DMS114 treated with DMSO at 0.1 percent for 48 hours (cell line): Measurements from ENCODE around the gene CCDC177.

Source experiments
- DNase-seq: peaks from one replicate; lab custom pipeline; 2025; ENCODE audit not compliant: unreplicated experiment; lab: John Stamatoyannopoulos, UW

Gene CCDC177

DNA sequence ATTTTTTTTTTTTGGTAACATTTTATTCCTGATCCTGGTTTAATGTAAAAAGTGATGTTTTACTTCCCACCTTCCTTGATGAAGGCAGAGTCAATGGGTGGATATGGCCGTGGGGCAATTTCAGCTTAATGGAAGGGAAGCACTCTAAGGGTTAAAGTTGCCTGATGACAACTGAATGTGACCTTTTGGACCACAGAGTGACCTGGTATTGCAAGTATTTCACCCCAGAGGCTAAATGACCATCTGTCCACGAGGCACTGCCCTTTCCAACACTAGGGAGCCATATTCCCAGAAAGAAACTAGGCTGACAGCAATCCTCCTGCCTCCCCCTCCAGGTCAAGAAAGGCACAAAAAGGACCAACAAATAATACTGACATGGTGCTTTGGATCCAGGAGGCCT lies 4.8 kb downstream of the CCDC177 start:
- no peak for DNase-seq

DNA sequence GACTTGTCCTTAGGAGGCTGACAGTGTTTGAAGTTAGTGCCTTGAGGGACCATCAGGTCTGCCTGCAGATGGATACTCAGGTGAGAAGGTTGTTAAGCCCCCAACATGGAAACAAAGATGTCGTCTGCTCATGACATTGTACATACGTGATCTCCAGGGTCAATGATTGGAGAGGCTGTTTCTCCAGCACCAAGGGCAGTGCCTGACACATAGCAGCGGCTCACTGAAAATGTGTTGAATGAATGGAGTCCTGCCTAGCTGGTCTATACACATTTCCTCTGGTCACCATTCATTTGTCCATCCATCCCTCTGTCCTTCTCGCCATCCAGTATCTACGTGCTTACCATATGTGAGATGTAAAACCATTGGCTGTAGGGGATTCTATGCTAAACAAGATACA lies 7.1 kb downstream of the CCDC177 start:
- DNase-seq, result no peak

DNA sequence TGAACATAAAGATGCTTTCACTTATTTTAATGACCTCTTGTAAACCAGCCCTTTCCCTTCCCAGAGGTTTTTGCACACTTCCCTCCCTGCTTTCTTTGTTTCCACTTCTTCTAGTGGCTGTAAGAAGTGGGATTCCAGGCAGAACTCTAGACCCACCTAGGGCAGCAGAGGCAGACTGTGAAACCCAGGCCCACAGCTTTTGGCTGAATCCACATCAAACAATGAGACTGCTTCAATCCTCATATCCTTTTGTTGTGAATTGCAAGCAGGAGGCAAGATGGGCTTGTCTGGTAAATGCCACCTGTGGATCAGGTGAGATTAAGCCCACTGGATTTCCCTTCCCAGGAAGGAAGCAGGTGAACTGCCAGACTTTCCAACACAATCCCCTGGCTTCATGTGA lies 12.8 kb downstream of the CCDC177 start:
- DNase-seq, result no peak

DNA sequence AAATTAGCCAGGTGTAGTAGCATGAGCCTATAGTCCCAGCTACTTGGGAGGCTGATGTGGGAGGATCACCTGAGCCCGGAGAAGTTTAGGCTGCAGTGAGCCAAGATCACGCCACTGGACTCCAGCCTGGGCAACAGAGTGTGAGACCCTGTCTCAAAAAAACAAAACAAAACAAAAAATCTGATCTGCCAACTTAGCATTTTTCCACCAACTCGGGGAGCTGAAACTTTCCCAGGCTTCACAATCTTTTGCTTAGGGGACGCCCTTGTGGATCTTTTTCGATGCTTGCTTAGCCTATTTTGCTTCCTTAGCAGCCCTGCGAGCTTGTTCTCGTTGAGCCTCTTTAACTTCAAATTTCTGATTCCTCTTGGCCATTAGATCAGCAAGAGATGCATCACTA lies 13.8 kb downstream of the CCDC177 start:
- no peak for DNase-seq

DNA sequence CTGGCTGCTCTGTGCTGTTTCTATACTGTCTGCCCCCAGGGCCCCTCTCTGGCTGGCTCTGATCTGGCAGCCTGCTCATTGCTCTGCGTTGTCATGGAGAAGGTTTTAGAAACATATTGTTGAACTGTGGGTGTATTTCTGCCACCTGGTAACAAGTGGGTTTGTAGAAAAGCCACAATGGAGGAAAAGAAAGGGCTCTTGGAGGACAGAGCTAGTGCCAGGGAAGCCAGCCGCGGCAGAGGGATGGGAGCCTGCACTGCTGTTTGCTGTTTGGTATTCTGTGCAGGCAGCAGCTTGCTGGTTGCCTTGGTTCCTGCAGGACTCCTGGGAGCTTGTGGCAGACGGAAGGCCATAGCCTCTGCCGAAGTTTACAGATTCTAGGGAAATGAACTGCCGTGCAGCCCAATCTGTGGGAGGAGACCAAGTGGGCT lies 15.1 kb downstream of the CCDC177 start:
- DNase-seq, result no peak

DNA sequence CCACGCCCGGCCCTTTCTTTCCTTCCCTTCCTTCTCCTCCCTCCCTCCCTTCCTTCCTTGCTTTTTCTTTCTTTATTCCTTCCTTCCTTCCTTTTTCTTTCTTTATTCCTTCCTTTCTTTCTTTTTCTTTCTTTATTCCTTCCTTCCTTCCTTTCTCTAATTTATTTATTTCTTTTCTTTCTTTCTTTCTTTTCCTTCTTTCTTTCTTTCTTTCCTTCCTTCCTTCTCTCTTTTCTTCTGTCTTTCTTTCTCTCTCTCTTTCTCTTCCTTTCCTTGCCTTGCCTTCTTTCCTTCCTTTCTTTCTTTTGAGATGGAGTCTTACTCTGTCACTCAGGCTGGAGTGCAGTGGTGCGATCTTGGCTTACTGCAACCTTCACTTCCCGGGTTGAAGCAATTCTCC lies 15.9 kb downstream of the CCDC177 start:
- DNase-seq, result no peak

DNA sequence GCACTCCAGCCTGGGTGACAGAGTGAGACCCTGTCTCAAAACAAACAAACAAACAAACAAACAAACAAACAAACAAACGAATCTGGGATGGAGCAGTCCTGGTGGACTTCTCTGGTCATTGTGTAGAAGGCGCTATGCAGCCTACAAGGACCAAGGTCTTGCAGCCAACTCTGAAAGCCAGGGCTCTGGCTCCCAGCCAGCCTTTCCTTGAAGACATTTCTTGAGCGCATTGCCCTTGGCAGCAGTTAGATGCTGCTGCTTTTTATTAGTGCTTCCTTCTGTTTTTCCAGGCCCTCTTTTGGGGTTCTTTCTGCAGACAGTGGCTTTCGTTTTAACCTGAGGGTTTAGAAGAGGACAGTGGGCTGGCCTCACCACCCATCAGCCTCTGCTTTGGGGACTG lies 20.2 kb downstream of the CCDC177 start:
- no peak for DNase-seq

DNA sequence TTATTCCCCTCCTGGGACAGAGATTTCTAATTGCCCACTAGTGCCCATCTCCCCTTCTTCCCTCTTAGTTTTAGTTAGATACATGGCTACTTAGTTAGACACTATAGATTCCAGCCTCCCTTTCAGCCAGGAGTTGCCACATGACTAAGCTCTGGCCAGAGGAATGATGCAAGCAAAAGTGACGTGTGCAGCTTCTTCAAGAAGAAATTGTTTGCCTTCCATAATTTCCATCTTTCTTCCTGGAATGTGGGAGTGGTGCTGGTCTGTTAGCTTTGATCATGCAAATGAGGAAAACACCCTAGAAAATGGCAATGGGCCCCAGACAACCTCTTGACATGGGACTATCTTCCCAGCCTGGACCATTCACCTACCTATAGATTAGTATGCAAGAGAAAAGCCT lies 21.4 kb downstream of the CCDC177 start:
- DNase-seq, result no peak

DNA sequence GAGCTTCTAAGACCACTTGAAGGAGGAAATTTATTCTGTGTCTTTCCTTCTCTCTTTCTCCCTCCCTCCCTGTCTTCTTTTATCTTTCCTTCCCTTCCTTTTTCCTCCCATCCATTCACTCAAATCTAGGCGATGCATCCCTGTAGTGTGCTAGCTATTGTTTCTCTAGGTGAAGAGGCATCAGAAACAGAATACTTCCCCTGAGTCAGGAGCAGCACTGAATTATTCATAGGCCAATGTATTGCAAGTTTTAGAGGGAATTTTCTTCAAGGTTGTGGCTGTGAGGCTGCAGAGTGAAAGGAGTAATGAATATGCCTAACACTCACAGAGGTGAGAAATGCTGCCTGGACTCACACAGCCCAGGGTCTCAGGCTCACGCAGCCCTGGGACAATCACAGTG lies 23.2 kb downstream of the CCDC177 start:
- no peak for DNase-seq

DNA sequence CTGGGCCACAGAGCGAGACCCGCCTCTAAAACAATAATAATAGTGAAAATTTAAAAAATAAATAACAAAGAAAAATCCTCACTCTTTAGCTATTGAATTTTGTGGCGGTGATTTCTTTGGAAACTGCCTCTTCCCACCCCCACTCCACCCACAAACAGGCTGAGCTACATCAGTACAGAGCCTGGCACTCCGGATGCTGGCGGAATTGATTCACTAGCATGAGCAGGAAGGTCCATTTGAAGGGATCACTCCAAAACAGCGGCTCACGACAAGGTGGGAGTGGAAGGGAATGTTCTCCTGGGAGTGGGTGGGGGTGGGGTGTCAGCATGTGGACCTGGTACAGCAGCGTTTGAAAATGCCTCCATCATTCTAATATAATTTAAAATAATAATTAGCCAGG lies 26.1 kb downstream of the CCDC177 start:
- DNase-seq, result no peak

DNA sequence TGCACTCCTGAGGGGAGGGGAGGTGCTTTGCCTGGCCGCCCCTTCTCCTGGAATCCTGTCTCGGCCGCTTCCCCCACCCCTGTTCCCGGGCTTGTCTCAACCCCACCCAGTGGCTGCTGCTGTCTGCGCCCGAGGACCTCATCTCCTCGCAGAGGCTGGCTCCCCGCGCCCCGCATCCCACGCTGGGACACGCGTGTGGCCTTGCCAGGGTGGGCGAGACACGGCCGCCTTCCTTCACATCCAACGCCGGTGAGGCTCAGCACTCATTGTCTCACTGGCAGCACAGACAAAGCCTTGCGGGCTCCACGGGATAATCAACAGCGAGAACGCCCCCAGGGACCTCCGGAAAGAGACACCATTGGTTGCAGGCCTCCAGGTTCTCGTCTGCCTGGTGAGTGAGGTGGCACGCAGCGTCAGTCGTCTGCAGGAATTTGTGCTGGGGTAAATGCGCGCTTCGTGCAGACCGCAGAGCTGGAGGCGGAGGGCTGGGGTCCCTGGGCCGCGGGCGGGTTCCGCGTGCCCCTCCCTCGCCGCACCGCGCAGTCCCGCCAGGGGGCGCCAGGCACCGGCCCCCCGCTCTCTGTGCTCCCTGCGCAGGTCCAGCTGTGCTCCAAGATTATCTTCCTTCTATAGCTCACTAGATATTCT lies 26.8 kb downstream of the CCDC177 start:
- DNase-seq, result peak; percentile 21

DNA sequence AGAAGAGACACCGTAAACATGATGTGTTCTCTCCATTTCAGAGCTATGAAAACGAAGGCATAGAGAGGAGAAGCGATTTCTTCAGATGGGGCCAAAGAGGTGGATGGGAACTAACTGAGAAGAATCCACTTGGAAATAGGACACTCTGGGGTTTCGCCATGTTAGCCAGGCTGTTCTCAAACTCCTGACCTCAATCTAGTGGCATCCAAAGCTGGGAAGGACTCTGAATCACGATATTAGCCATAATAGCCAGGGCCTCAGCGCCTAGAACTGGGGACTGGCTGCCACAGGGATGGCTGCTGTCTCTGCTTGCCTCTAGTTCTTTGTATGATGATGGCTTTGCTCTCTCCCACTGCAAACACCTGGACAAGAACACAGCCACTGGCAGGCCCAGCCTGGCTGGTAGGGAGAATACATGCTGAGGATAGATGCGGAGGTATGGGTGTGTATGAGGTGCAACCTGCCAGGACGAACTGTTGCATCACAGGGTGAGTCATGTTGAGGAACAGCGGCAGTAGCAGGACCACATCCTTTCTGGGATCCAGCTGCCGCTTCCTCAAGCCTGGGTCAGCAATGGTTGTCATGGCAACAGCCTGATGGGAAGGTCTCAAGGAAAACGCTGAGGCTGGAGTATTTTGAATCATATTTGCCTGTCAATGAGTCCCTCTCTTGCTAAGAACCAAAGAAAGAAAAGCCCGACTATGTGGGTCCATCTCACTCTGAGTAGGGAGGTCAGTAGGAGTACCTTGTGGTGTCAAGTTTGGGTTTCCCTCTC lies 31.1 kb downstream of the CCDC177 start:
- DNase-seq, result no peak

DNA sequence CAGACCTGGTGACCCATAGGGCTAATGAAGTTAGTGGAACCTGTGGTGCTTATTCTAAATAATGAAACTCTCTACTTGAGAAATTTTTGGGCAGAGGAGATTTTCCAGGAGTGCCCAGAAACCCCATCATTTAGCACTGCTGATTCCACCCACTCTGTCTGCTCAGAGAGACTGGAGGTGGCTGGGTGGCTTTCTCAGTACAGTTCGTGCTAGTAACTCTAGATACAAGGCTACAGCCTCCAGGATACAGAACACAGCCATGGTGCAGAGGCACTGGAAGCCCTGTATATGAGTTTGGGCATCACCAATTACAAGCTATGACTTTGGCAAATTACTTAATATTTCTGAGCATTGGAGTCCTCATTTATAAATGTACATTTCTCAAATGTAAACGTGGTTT lies 32.4 kb downstream of the CCDC177 start:
- no peak for DNase-seq

DNA sequence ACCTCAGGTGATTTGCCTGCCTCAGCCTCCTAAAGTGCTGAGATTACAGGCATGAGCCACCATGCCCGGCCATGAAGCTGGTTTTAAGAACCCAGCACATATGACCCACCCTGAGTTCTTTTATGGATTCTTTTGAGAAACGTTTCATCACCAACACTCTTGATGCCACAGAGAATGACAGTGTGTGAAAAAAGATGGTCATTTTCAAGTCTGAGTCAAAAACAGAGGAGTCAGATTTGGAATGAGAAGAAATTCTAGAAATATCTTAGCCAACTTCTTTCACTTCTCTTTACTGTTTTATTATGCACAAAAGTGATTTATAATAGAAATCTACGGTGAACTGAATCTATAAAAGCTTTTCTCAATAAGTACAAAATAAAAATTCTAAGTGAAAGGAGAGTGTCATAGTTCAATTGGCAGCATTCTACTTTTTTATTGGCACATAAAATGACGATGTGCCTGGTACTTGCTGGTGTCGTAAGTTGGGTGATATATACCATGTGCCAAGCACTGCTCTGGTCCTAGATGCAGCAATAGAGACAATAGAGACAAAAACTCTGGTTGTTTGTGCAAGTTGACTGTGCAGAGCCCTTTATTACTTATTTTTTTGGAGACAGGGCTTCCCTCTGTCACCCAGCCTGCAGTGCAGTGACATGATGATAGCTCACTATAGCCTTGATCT lies 33.9 kb downstream of the CCDC177 start:
- no peak for DNase-seq

DNA sequence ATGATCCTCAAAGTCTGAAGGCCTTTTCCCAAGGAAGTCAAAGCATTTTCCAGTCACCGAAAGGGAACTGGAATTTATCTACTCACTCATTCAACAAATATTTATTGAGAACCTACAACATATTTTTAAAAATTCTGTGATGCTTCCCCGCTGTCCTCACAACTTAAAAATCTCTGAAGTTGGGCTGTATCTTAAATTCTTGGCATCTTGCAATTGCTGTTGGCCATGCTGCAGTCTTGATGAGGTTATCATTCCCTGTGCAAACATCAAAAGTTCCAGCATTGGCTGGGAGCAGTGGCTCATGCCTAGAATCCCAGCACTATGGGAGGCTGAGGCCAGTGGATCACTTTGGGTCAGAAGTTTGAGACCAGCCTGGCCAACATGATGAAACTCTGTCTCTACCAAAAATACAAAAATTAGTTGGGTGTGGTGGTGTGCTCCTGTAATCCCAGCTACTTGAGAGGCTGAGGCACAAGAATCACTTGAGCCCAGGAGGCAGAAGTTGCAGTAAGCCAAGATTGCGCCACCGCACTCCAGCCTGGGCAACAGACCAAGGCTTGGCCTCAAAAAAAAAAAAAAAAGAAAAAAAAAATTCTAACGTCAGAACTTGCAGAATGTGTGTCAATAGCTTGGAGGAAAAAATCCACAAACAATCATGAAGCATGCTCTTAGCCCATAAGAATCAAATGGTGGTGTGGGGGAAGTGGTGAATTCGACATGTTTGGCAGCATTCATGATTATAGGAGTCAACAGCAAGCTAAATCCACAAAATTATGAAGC lies 34.9 kb downstream of the CCDC177 start:
- no peak for DNase-seq

DNA sequence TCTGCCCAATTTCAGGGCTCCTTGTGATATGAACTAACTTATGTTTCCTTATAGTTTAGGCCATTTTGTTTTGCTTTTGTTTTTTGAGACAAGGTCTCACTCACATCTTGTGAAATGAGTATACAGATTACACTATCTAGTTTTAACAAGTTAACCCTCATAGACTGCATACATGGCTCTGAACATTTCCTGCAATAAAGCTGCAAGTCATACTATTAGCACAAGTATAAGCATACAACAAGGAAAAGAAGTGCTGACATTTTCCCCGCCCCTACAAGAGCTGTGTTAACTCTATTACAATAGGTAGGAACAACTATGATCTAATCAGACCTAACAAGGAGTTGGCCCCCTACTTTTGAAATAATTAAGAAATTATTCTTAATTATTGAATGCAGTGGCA lies 35.9 kb downstream of the CCDC177 start:
- no peak for DNase-seq

DNA sequence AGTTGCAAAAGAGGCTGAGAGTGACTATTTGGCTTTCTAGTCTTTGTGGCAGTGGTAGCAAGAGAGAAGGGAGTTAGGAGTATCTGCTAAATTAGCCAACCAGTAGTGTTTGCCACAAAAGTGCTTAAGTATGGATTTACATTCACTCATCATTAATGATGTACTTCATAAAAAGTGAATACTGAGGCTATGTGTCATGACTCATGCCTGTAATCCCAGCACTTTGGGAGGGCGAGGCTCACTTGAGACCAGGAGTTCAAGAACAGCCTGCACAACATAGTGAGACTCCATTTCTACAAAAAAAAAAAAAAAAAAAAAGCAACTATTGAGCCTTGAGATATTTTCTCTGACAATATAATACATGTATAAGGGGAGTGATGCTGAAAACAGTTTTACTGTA lies 36.8 kb downstream of the CCDC177 start:
- DNase-seq, result no peak

DNA sequence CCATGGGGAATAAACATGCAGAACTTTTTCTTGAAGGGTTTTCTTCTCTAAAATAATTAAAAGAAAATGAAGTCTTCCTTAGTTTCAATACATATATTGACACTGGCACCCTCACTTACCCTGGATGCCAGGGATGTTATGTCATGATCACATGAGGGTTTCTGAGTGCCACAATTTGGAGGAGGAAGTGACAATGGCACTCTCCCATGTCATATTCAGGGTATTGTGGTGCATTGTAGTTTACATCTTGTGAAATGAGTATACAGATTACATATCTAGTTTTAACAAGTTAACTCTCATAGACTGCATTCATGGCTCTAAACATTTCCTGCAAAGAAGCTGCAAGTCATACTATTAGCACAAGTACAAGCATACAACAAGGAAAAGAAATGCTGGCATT lies 37.7 kb downstream of the CCDC177 start:
- no peak for DNase-seq

DNA sequence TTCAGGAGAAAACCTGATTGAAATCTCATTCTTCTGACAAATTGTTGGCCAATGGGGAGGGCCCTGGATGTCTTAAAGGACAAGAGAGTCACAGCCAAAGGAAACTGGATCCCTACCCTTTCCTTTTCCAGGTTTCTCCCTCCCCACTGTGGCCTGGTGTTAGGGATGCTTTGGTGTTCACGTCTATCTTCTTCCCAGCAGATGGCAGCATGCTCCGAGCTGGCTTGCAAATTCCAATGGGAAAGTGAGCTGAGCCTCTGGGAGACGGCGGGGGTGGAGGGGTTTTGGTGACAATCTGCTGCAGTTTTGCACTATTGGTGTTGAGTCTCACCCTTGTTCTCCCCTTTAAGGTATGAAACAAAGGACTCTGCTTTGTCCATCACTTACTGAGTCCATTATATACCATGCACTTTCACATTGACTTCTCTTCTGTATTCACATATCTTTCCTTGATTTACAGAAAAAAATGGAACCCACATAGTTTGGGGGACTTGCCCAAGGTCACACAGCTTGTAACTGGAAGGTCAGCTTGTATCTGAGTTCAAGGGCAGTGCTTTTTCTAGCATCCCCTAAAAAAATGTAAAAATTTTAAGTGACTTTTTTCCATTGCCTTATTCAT lies 39.3 kb downstream of the CCDC177 start:
- DNase-seq, result peak; percentile 46

DNA sequence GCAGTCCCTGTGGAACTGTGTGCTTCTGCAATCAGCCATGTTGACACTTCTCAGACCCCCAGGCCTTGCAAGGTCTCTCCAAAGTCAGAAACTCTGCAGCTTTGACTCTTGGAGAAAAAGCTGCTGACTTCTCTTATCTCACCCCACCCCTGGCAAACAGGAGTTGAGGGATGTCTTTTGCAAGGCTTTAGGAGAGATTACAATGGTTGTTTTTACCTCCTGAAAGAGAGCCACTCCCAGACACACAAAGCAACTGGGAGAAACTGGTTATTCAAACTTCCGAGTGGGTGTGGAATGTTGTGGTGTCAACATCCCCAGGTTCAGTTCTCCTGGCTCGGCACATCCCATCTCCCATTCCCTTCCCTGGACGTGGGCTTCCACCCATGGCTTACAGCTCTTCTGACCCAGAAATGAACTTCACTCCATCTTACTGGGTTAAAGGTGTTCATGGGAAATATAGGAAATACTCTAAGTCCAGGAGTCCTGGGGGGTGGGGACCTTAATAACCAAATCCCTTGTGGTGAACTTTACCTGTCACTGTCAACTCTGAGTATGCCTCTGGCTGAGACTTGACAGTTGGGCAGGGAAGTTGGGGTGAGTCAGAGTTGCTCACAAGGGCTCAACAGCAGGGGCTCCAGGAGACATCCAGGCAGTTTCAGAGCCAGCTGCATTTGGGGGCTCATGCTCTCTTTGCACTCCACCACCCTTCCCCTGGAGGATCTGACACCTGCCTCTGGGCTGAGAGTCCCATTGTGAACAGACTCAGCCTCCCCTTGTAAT lies 41.9 kb downstream of the CCDC177 start:
- DNase-seq, result no peak
